Measurements from ENCODE around the gene MRGPRX2.

Gene MRGPRX2

DNA sequence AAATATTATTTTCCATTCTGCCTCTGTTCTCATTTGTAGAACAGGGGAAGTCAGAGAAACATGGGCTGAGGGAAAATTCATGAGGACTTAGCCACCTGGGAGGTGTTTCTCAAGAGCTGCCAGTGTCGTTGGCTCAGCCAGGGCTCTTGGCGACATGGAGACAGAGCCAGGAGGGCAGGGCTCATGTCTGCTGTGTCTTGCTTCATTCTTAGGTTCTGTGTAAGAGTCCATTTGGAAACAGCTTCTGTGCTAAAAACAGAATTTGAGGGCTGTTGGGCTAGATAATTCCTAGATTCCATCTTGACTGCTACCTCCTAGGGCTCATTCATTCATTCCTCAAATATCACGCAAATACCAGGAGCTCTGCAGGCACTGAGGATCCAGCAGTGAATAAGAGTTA is 15.1 kb upstream of the MRGPRX2 start:
- no peak for DNase-seq (ENCODE audit: low read depth, low spot score)

DNA sequence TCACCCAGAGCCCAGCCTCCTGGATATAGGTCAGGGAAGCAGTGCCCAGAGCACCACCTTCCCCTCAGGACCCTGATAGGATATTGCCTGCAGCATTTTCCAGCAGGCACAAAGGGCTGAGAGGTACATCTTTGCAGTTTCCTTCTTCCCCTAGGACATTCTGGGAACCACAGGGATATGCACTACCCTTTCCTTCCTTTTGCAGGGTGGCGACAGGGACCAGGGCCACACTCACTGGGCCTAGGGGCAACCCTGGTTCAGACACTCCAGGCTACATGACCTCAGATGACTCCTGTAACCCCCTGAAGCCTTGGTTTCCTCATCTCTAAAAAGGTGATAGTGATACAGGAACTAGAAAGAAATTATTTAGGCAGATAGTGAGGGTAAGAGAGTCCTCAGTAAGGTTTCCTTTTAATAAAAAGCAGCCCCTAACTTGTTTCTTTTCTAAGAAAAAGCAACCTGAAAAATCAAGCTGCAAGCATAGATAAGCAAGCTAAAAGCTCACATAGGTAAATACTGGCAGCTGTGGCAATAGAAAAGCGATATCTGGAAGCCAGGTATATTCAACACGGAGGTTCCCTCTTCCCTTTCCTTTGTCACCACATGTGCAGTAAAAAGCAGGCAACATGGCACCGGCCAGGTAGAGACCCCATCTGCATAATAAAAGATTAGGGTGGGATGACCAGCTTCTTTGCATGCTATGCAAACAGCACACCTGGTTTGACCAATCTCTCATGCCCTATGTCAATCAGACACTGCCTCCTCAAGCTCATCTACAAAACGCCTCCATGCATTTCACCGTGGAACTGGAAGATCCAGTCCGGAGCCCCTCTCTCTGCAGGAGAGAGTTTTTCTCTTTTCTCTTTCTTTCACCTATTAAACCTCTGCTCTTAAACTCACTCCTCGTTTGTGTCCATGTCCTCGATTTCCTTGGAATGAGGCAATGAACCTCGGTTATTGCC is 13.2 kb upstream of the MRGPRX2 start:
- no peak for DNase-seq (ENCODE audit: low read depth, low spot score)

DNA sequence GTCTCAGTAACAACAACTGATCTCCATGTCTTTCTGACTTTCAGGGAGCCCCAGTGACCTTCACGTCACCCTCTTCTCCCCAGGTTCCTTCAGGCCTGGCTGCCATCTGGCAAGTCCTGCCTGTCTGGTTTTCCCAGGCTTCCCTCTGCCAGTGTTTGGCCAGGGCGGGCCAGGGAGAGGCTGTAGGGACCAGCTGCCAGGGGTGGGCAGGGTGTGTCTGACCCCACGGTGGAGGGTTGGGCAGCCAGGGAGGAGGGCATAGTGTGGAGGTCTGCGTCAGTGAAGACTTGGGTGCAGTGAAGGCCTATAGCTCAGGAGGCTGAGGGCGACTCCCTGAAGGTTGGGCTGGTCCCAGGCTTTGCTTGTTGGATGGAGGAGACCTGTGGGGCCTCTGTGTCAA is 11.9 kb upstream of the MRGPRX2 start:
- no peak for DNase-seq (ENCODE audit: low read depth, low spot score)

GRCh38 chr11:19071255-19071654 is 10.7 kb upstream of the MRGPRX2 start:
- DNase-seq (ENCODE audit: low read depth, low spot score) = peak; percentile 90

- no peak for DNase-seq (ENCODE audit: low read depth, low spot score)
These were observed 684 bp downstream of the MRGPRX2 start for GRCh38 chr11:19059833-19060232.

GRCh38 chr11:19055905-19056304 is 4.6 kb downstream of the MRGPRX2 start:
- no peak for DNase-seq (ENCODE audit: low read depth, low spot score)

DNA sequence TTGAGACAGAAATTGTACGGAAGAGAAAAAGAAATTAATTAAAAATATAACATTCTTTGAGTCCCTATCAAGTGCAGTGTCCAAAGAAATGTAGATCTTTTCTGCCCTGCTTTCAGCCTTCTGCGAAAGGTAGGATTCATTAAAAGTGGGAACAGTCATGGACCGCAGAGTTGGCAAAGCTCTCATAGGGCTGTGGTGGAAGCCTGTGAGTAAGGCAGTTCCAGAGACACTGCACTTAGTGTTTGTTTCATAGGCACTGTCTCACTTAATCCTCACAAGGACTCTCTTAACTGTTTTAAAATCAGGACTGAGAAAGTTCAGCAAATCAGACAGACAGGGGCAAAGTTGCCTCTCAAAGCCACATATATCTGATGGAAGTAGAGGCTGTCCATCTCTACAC is 5.5 kb downstream of the MRGPRX2 start:
- DNase-seq (ENCODE audit: low read depth, low spot score) = peak; percentile 26

GRCh38 chr11:19053909-19054308 is 6.6 kb downstream of the MRGPRX2 start:
- no peak for DNase-seq (ENCODE audit: low read depth, low spot score)

GRCh38 chr11:19050281-19050680 is 10.2 kb downstream of the MRGPRX2 start:
- no peak for DNase-seq (ENCODE audit: low read depth, low spot score)

DNA sequence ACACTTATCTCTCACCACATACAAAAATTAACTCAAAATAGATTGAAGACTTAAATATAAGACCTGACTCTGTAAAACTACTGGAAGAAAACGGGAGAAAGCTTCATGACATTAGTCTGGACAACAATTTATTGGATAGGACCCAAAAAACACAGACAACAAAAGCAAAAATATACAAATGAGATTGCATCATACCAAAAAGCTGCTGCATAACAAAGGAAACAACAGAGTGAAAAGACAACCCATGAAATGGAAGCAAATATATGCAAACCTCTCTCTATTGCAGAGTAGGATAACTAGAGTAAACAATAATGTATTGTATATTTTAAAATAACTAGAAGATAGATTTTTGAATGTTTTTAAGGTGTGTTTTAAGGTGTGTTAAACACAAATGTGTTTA is 11.2 kb downstream of the MRGPRX2 start:
- DNase-seq (ENCODE audit: low read depth, low spot score) = no peak

GRCh38 chr11:19040051-19040450 is 20.5 kb downstream of the MRGPRX2 start:
- DNase-seq (ENCODE audit: low read depth, low spot score) = no peak

GRCh38 chr11:19039409-19039808 is 21.1 kb downstream of the MRGPRX2 start:
- DNase-seq (ENCODE audit: low read depth, low spot score) = no peak

GRCh38 chr11:19032990-19033389 is 27.5 kb downstream of the MRGPRX2 start:
- no peak for DNase-seq (ENCODE audit: low read depth, low spot score)

- DNase-seq (ENCODE audit: low read depth, low spot score) = peak; percentile 84
These were observed 32.5 kb downstream of the MRGPRX2 start for GRCh38 chr11:19027829-19028595.

DNA sequence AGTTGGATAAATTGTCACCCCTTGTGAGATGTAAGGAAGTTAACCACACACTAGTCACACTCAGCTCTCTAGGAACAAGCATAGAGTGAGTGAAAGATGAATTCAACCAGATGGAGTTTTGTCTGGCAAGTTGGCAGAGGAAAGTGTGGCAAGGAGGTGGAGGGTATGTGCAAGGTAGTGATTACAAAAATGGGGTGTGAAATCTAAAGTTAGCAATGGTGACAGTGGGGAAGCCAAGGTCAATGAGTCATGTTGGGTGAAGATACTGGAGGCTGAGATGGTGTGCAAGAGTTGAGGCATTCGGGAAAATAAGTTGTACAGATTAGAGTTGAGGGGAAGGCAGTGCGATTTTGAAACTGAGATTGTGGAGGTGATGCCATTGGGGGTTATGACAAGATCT is 33.7 kb downstream of the MRGPRX2 start:
- DNase-seq (ENCODE audit: low read depth, low spot score) = no peak

DNA sequence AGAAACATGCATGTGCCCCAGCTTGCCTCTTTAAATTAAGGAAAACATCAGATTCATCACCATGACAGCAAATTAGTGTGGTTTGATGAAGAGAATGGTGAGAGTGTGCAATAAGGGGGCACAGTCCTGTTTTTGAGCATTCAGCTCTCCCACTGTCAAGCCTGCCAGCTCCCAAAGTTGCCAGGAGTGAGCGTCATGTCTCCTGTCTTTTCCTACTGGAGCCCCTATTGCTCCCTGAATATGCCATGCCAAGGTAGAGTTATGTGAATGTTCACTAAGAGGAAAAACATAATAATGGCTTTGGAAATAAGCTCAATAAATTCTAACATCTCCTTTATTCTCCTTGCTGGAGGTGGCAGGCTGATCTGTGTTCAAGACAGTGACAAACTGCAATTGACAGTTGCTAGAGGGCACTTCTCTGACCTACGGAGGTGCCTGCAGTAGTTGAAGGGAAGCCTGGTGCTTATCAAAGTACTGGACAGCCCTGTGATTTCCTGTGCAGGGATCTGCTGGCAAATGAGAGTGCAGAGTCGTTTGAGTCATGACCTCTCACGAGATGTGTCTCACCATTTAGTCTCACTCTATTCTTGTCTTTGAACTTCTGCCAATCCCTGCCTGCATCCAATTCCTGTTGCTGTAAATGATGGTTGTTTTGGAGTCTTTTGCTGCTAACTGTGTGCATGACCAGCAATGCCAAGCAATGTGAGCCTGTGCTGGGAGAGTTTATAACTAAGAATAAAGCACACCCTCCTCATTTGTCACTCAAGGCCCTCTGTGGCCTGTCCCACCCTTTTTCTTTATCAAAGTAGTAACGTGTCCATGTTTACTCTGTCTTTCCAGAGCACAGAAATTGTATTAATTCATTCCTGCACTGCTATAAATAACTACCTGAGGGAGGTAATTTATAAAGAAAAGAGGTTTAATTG is 34.8 kb downstream of the MRGPRX2 start:
- DNase-seq (ENCODE audit: low read depth, low spot score) = peak; percentile 1

DNA sequence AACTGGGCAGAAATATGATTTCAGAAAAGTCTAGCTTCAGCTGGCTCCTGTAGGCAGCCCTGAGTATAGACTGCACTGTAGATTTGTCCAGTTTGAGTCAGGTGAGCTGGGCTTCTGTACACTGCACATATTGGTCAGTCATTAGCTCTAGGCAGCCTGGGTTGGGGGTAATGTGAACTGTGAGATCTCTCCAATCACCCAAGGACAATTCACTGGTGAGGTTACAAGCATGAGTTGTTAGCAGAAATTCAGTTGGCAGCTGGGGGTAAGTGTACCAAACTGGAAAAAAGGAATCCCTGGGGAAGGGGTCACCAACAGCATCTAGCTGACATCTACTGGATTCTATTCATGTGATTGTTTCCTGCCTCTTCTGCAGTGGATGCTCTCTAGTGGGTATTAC is 39.7 kb downstream of the MRGPRX2 start:
- DNase-seq (ENCODE audit: low read depth, low spot score) = no peak

DNA sequence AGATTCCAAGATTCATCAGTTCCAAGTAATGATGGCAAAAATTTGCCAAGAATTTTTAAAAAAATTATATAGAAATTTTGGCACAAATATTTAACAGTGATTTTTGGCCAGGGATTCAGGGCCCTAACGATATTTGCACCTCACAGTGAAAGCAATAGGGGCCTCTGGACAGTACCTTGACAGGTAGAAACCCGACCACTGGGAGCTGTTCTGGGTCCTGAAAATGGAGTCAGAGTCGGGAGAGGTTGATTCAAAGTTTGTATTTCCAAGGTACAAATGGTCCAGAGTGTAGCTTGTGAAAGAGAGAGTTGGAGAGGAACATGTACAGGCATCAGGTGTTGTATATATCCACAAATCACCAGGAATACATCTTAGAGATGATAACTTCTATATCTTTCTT is 41.6 kb downstream of the MRGPRX2 start:
- DNase-seq (ENCODE audit: low read depth, low spot score) = peak; percentile 18

GRCh38 chr11:19013181-19013857 is 47.2 kb downstream of the MRGPRX2 start:
- DNase-seq (ENCODE audit: low read depth, low spot score) = no peak

- no peak for DNase-seq (ENCODE audit: low read depth, low spot score)
These were observed 47.9 kb downstream of the MRGPRX2 start for GRCh38 chr11:19012636-19013035.
